ENCODE results near the gene GTSF1L. TPM values are rescaled to one million over a fixed set of nuclear protein-coding genes. Genes with fewer than 3 reads are reported as not detected.

GTSF1L gene
- total and polyA plus RNA-seq, 2 of the 4 experiments (the other 2 are of a cell fraction): not detected

DNA sequence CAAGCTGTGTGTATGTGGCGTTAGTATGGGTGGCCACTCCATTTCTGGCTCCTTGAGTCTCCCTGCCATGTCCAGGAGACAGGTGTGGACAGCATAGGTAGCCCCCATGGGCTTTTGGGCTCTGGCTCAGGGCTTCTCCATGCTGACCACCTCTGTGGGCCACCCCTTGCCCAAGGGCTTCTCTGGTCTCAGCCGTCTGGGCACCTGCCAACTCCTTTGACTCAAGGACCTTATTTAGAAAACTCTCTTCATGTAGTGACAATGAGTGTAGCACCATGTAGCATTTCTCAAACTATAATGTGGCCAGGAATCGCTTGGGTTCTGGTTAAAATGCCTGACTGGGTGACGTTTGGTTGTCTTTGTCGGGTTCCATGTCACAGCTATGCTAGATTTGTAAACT, 5.1 kb upstream of the GTSF1L start:
- Histone ChIP-seq H3K14ac (replicated peaks; ENCODE audit: low read depth, low read length) (no peak overlapping the region), H3K9me3 (ENCODE audit: control insufficient read depth, insufficient read depth, low read length) (no peaks in the 10 kb centered on the region), H3K56ac (ENCODE audit: extremely low read depth, insufficient read depth, low read length) (no peak overlapping the region), H2AK5ac (ENCODE audit: low read depth, low read length) (peak overlapping the region; percentile 69; the same call in 1 of the 2 replicates), H3K27me3 (ENCODE audit: control insufficient read depth, insufficient read depth, low read length) (peaks cover 9% of the 10 kb centered on the region), H3K4ac (ENCODE audit: low read depth, low read length) (no peak overlapping the region), H4K91ac (ENCODE audit: insufficient read depth, low read depth, low read length) (no peak overlapping the region), H3K23ac (ENCODE audit: low read depth, low read length) (no peak overlapping the region), H3K79me1 (ENCODE audit: low read depth in 1 of 2, low read length in 2 of 2) (no peaks in the 10 kb centered on the region), H3K4me3 (ENCODE audit: insufficient read depth, low read depth, low read length) (no peak overlapping the region), H2AK9ac (replicated peaks; ENCODE audit: low read depth, low read length, poor library complexity) (no peak overlapping the region), H3K18ac (ENCODE audit: low read depth, low read length) (no peak overlapping the region), H4K5ac (ENCODE audit: low read depth, low read length) (no peak overlapping the region), H2BK120ac (ENCODE audit: low read depth, low read length) (no peak overlapping the region), H2BK5ac (ENCODE audit: low read depth, low read length, poor library complexity, severe bottlenecking) (no peak overlapping the region), H2AFZ (replicated peaks; ENCODE audit: low read length, poor library complexity) (no peak overlapping the region), H3K9me1 (ENCODE audit: insufficient read depth, low read length) (peaks cover 6% of the 10 kb centered on the region), H3K36me3 (ENCODE audit: control insufficient read depth, insufficient read depth, low read length) (no peaks in the 10 kb centered on the region), H4K20me1 (ENCODE audit: insufficient read depth, low read length) (peaks cover 3% of the 10 kb centered on the region; the same call in 1 of the 2 replicates), H2BK15ac (ENCODE audit: low read depth, low read length) (no peak overlapping the region), H3K4me2 (ENCODE audit: low read depth, low read length) (no peak overlapping the region), H4K8ac (ENCODE audit: low read depth in 2 of 2, low read length in 2 of 2) (no peak overlapping the region), H3K9ac (ENCODE audit: low read depth, low read length) (no peak overlapping the region), H3K27ac (ENCODE audit: insufficient read depth, low read length) (no peak overlapping the region), H2BK20ac (ENCODE audit: low read depth, low read length) (no peak overlapping the region), H3K4me1 (ENCODE audit: control insufficient read depth, insufficient read depth, low read length) (peaks cover 7% of the 10 kb centered on the region; the same call in 1 of the 2 replicates)
- BruUV-seq (replicated peaks): no TSS peak
- dilution Hi-C loops (cut with HindIII; ENCODE audit: low sequenced_read_pairs, unreplicated experiment) (no loop called here), intact Hi-C loops (cut with micrococcal nuclease) (no loop called here), in situ Hi-C loops (cut with MboI; ENCODE audit: low sequenced_read_pairs) (no loop called here)
- TF ChIP-seq CEBPB (IDR thresholded peaks at IDR 0.05; ENCODE audit: low read depth, low read length): no peak
- no peak for TF ChIP-seq MAZ (IDR thresholded peaks at IDR 0.05; ENCODE audit: borderline replicate concordance, low read depth, low read length)
- WGBS, 2 experiments (ENCODE audit: extremely low coverage in 2 of 2, insufficient read length in 1 of 2): no CpG with 5 or more reads among the region's 5 CpGs
- POLR2A ChIA-PET (ENCODE audit: unreplicated experiment): no interaction called here
- CTCF ChIA-PET: interaction anchor here (1.1 kb wide), 1 partner anchor 18 kb away, joined by 4 read pairs; no protein-coding TSS in a partner anchor
- DNase-seq: no peak
- ATAC-seq (ENCODE audit: low read depth): 0 out of 2 replicates have a peak, but pooled peaks have one; percentile 11

Data from IMR-90 (cell line).